ENCODE results near the gene VIPR2.

DNA sequence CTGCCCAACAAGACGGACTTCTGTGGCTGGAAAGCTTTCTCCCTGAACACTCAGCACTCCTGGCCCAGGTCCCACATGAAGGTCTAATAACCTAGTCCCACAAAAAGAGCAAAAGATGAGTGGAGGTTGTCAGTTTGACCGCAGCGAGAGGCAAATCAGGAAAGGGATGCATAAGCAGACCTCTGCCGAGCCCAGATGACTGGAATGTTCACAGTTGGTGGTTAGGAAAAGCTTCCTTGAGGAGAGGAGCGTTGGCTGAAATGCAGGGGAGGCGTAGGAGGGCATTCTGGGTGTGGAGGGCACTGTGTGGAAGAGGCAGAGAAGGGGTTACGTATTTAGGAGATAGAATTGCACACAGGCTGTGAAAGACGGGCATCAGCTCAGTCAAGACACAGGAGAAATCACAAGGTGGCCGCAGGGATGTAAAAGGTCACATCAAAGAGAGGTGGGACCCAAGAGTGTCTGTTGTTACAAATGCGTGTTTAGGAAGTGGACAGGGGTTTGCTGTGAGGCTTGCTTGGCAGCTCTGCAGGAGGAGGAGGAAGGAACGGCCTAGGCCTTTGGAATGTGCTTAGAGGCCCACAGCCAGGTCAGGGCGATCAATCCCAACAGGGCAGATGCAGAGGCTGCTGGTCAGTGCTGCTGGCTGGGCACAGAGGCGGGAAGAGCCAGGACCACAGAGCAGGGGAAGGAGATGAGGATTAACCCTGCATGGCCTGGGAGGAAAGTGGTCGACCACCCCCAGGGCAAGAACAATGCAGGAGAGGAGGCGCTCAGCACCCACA is 133.5 kb downstream of the VIPR2 start:
- TF ChIP-seq, protein P1, sequence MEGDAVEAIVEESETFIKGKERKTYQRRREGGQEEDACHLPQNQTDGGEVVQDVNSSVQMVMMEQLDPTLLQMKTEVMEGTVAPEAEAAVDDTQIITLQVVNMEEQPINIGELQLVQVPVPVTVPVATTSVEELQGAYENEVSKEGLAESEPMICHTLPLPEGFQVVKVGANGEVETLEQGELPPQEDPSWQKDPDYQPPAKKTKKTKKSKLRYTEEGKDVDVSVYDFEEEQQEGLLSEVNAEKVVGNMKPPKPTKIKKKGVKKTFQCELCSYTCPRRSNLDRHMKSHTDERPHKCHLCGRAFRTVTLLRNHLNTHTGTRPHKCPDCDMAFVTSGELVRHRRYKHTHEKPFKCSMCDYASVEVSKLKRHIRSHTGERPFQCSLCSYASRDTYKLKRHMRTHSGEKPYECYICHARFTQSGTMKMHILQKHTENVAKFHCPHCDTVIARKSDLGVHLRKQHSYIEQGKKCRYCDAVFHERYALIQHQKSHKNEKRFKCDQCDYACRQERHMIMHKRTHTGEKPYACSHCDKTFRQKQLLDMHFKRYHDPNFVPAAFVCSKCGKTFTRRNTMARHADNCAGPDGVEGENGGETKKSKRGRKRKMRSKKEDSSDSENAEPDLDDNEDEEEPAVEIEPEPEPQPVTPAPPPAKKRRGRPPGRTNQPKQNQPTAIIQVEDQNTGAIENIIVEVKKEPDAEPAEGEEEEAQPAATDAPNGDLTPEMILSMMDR (IDR thresholded peaks at IDR 0.05): no peak
- no peak for TF ChIP-seq POLR2AphosphoS5 (IDR thresholded peaks at IDR 0.05)
